Fibroblast of lung (primary cell): ENCODE results near the gene TBC1D13. TPM values are rescaled to one million over a fixed set of nuclear protein-coding genes. Genes with fewer than 3 reads are reported as not detected.
"Not testable (repeated sequence)": the region's sequence is repeated elsewhere in the genome, so short reads cannot be mapped to it uniquely, and the experiment has no call there.

ENCODE experiments used
- DNase-seq, 2 donors: peaks; one replicate each; pipeline versions ENCODE4 v3.0.0 to v3.0.0-alpha.2; 2010; ENCODE audit warnings: low read depth in 2 of 2
- H2AFZ ChIP-seq: 2 replicates; pipeline ENCODE4 v1.5.1; 2012; ENCODE audit warnings: low read length, control low read depth, inconsistent platforms
- H3K27ac ChIP-seq: 2 replicates; pipeline ENCODE4 v1.5.1; 2011; ENCODE audit warnings: low read length, control low read depth; ENCODE audit not compliant: insufficient read depth
- H3K27me3 ChIP-seq: 2 replicates; pipeline ENCODE4 v1.5.1; 2011; ENCODE audit warnings: mild to moderate bottlenecking, low read length; ENCODE audit not compliant: control insufficient read depth, insufficient read depth
- H3K36me3 ChIP-seq: 2 replicates; pipeline ENCODE4 v1.5.1; 2011; ENCODE audit warnings: low read length; ENCODE audit not compliant: control insufficient read depth, insufficient read depth
- H3K4me1 ChIP-seq: 2 replicates; pipeline ENCODE4 v1.5.1; 2011; ENCODE audit warnings: low read length; ENCODE audit not compliant: control insufficient read depth, insufficient read depth; ENCODE audit errors: extremely low read depth
- H3K4me2 ChIP-seq: 2 replicates; pipeline ENCODE4 v1.5.1; 2011; ENCODE audit warnings: low read length, control low read depth; ENCODE audit not compliant: insufficient read depth; ENCODE audit errors: extremely low read depth
- H3K4me3 ChIP-seq, 4 experiments: fragments of 200-600 bp in 1 of 4; sonication (generic) in 1 of 4; replicated peaks in 1 of 4; 2 replicates each; pipeline ENCODE4 v1.5.1; 2011 to 2016; ENCODE audit warnings: low read length in 4 of 4, low read depth in 3 of 4, mild to moderate bottlenecking in 3 of 4, control low read depth in 2 of 4, inconsistent platforms in 1 of 4, mixed read lengths in 1 of 4; ENCODE audit not compliant: insufficient read depth in 1 of 4; ENCODE audit errors: control extremely low read depth in 1 of 4
- H3K79me2 ChIP-seq: 2 replicates; pipeline ENCODE4 v1.5.1; 2012; ENCODE audit warnings: mild to moderate bottlenecking, low read length, inconsistent platforms; ENCODE audit not compliant: control insufficient read depth, insufficient read depth
- H3K9ac ChIP-seq: 2 replicates; pipeline ENCODE4 v1.5.1; 2011; ENCODE audit warnings: mild to moderate bottlenecking, low read length, control low read depth; ENCODE audit not compliant: insufficient read depth
- H3K9me3 ChIP-seq: 2 replicates; pipeline ENCODE4 v1.5.1; 2012; ENCODE audit warnings: low read depth, low read length; ENCODE audit not compliant: control insufficient read depth, insufficient read depth
- H4K20me1 ChIP-seq: 2 replicates; pipeline ENCODE4 v1.5.1; 2011; ENCODE audit warnings: low read length; ENCODE audit not compliant: control insufficient read depth, insufficient read depth; ENCODE audit errors: extremely low read depth
- EZH2 ChIP-seq: IDR thresholded peaks from 2 replicates; pipeline ENCODE4 v1.5.1; 2012; ENCODE audit warnings: low read length, control low read depth, mild to moderate bottlenecking; ENCODE audit errors: missing control alignments
- polyA plus RNA-seq, 2 donors: library from polyadenylated mRNA; depleted of rRNA in 1 of 2; stranded (reverse) in 1 of 2; unstranded in 1 of 2; fragments of >200 nt; gene quantifications; 2 replicates each; pipeline ENCODE4 v1.2.1, GENCODE V29; 2011 to 2012; ENCODE audit warnings: missing spikeins in 1 of 2
- total RNA-seq: library from RNA; depleted of rRNA; stranded (reverse); fragments of >200 nt; gene quantifications from 2 replicates; pipeline ENCODE4 v1.2.1, GENCODE V29; 2014
- TF ChIP-seq, protein P1 (sequence below), 2 donors: IDR thresholded peaks in 1 of 2; conservative IDR thresholded peaks in 1 of 2; 1 replicate in 1 of 2; 2 replicates in 1 of 2; pipeline ENCODE4 v1.5.1; 2011 to 2012; ENCODE audit warnings: low read length in 2 of 2, control low read depth in 1 of 2, inconsistent platforms in 1 of 2, low read depth in 1 of 2, mild to moderate bottlenecking in 1 of 2

The TBC1D13 gene
- total and polyA plus RNA-seq, 2 donors (not counting 1 experiment from before 2014, with no cell fraction given) = 9.2 to 20.6 TPM

DNA sequence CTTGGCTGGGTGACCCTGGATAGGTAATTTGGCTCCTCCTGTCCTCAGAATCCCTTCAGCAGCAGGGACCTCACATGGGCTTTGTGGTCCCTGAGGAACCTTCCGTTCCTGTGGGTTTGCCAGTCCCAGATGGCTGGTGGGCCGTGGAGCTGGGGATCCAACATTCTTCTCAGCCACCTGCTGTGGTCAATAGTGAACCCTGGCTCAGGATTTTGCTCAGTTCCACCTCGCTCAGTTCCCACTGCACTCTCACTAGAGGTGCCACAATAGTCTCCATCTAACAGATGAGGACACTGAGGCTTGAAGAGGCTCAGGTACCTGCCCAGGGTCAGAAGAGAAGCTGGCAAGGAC lies 59.6 kb downstream of the TBC1D13 start:
- TF ChIP-seq, protein P1, sequence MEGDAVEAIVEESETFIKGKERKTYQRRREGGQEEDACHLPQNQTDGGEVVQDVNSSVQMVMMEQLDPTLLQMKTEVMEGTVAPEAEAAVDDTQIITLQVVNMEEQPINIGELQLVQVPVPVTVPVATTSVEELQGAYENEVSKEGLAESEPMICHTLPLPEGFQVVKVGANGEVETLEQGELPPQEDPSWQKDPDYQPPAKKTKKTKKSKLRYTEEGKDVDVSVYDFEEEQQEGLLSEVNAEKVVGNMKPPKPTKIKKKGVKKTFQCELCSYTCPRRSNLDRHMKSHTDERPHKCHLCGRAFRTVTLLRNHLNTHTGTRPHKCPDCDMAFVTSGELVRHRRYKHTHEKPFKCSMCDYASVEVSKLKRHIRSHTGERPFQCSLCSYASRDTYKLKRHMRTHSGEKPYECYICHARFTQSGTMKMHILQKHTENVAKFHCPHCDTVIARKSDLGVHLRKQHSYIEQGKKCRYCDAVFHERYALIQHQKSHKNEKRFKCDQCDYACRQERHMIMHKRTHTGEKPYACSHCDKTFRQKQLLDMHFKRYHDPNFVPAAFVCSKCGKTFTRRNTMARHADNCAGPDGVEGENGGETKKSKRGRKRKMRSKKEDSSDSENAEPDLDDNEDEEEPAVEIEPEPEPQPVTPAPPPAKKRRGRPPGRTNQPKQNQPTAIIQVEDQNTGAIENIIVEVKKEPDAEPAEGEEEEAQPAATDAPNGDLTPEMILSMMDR (conservative IDR thresholded peaks at IDR 0.05 in 1 of 2, IDR thresholded peaks at IDR 0.05 in 1 of 2; ENCODE audit: low read depth in 1 of 2, low read length in 2 of 2) = no peak
- TF ChIP-seq EZH2 = no peak
- Histone ChIP-seq H3K27me3 (no peaks in the 10 kb centered on the region), H3K4me1 (no peaks in the 10 kb centered on the region), H2AFZ (no peak overlapping the region), H3K79me2 (no peaks in the 10 kb centered on the region), H3K9ac (no peak overlapping the region), H3K4me2 (no peak overlapping the region), H4K20me1 (no peaks in the 10 kb centered on the region), H3K4me3 (no peak overlapping the region), H3K27ac (no peak overlapping the region), H3K36me3 (no peaks in the 10 kb centered on the region), H3K9me3 (no peaks in the 10 kb centered on the region)
- no peak for DNase-seq

DNA sequence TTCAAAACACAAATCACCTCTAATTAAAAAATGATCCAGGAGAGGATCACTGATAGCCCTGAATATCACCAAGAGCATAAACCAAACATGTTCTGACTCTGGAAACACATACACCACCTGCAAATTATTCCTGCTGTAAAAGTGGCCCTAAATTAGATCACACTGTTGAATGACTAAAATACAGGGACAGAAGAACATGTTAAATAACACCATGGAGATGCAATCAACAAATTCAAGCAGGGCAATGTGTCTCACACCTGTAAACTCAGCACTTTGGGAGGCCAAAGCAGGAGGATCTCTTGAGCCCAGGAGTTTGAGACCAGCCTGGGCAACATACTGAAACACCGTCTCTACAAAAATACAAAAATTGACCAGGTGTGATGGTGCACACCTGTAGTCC lies 60.8 kb downstream of the TBC1D13 start:
- no peak overlapping the region for H3K4me3 ChIP-seq
- TF ChIP-seq EZH2 = no peak
- TF ChIP-seq, protein P1 (conservative IDR thresholded peaks at IDR 0.05 in 1 of 2, IDR thresholded peaks at IDR 0.05 in 1 of 2; ENCODE audit: low read depth in 1 of 2, low read length in 2 of 2) = no peak
- no peak overlapping the region for H3K9ac ChIP-seq

DNA sequence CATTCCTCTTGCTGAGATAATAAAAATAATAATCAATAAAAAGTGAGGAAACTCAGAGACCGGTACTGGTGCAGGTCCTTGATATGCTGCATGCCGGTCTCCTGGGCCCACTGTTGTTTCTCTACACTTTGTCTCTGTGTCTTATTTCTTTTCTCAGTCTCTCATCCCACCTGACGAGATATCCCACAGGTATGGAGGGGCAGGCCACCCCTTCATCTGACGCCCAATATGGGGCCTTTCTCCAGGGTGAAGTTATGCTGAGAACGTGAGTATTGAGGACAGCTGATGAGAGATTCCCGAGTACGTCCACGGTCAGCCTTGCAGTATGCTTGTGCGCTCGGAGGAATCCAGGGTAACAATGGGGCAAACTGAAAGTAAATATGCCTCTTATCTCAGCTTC lies 64.0 kb downstream of the TBC1D13 start:
- not testable (repeated sequence) for H3K4me1 ChIP-seq, H3K4me3 ChIP-seq, H3K9ac ChIP-seq, H4K20me1 ChIP-seq, H3K79me2 ChIP-seq, H2AFZ ChIP-seq, H3K9me3 ChIP-seq, H3K27ac ChIP-seq, H3K4me2 ChIP-seq, DNase-seq, H3K36me3 ChIP-seq, H3K27me3 ChIP-seq

More for the DNA sequence above, 60.8 kb downstream of the TBC1D13 start:
- Histone ChIP-seq H3K27me3 (no peaks in the 10 kb centered on the region), H3K27ac (no peak overlapping the region), H3K4me2 (no peak overlapping the region), H3K79me2 (no peaks in the 10 kb centered on the region), H3K36me3 (no peaks in the 10 kb centered on the region), H3K4me1 (no peaks in the 10 kb centered on the region), H4K20me1 (no peaks in the 10 kb centered on the region), H3K9me3 (no peaks in the 10 kb centered on the region), H2AFZ (no peak overlapping the region)
- DNase-seq = no peak
